Right ventricle myocardium superior (tissue), 1 donor: ENCODE measurements around the gene CALML5. TPM values are rescaled to one million over a fixed set of nuclear protein-coding genes. Genes with fewer than 3 reads are reported as not detected.

ENCODE experiments used
- ATAC-seq: fragments of 200-7000 bp; cut with Tn5 transposase; one replicate; pipeline ENCODE4 v1.9.1; 2020; ENCODE audit warnings: mild to moderate bottlenecking; ENCODE audit not compliant: poor library complexity
- DNase-seq: peaks from one replicate; pipeline ENCODE4 v3.0.0-alpha.2; 2020
- intact Hi-C: fragments of 100-400 bp; cut with DNase I; formaldehyde crosslinking; loops from one replicate; pipeline ENCODE4 v1.11.2; 2022
- total RNA-seq: library from RNA; stranded (reverse); fragmentation: NEBNext Ultra II Directional; extraction: Animal tissue kit (Norgen Biotek cat#: 25700); gene quantifications from one replicate; pipeline ENCODE4 v1.2.1, GENCODE V29; 2021
- donor health status: DM: no; HTN: yes; CAD: no; lungs with severe emphysema.

Gene CALML5
- total RNA-seq, 1 donor from 2014 or later = not detected

DNA sequence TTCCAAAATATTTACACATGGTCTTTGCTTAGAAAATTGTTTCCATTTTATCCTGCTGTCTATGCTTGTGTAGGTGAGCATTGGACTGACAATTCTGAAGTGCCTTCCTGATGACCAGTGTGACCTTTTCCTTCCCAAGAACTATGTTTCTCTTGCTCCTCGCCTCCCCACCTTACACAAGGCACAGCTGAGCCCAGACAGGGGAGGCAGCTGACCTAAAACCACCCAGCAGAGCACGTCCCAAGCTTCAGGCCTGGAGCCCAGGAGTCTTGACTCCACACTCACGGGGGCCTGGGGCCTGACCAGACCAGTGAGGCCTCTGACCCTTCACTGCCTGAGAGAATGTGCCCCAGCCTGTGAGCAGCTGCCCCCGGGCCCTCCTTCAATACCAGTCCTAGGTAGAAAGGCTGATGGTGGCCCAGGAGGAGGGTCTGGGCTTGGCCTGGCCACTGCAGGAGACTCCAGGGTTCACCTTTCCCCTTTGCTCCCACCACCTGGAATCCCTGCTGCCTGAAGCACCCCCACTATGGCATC, 7.0 kb downstream of the CALML5 start:
- DNase-seq (no peak), ATAC-seq (no peak)
- intact Hi-C loops = no loop called here

DNA sequence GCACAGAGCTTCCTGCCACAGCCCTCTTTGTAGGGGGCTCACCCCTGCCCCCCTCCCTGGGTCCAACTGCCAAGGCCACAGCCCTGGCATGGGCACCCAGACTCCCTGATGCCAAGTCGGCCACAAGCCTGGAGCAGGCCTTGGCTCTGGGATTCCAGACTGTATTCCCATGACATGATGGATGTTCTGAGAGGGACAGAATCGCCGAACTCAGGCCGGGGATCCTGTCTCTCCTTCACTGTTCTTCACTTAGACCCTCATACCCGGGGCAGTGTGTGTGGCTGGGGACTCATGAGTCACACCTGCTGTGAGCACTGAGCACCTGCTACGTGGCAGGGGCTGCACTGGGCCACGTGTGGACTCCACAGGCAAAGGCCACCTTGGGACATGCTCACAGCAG, 7.9 kb downstream of the CALML5 start:
- ATAC-seq (no peak), DNase-seq (no peak)
- intact Hi-C loops = no loop called here

DNA sequence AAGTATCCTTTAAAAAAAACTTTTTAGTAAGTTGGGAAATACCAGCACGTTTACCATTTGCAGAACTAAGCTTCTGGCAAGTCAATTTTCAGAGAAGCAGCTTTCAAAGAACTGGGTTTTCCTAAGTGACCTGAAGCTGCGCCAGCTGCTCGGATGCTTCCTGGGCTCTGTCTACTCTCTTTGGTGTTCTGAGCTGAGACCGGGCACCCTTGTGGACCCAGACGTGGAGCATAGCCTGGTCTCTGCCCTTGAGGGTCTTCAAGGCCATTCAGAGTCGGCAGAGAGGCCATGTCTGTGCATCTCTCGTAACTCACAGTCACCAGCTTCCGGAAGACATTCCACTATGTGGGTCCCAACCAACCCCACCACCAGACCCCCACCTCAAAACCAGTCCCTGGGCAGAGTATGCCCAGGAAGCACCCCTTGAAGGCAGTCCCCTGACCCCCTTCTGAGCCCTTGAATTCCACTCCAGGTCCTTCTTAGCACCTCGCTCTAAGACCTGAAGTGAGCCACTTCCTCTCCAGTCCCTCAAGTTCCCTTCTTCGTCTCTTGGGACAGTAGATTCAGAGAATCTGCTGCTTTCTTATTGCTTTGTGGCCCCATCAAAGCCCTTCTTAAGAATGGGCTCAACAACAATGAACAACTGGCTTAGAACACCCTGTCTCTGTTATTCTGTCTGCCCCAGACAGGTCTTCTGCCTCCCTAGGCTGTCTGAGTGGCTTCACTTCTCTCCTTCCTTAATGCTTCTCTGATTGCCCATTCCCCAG, 8.5 kb downstream of the CALML5 start:
- ATAC-seq (no peak), DNase-seq (no peak)
- intact Hi-C loops = no loop called here

DNA sequence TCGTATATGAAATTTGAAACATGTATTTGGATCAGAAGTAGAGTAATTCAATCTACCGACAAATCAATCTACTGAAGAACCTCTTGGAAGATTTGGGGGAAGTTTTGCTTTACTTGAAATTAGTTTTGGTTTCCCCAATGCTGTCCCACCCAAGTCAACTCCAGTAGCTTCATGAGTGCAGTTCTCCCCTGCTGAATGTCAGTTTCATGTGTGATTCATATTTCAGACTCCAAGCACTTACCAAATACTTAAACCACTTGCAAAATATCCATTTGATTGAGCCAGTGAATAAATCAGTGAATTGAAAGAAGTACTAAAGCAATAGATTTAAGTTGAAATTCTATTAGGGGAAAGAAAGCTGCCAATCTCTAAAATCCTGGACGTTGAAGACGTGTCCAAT, 9.3 kb downstream of the CALML5 start:
- intact Hi-C loops = no loop called here
- no peak for DNase-seq
- ATAC-seq = no peak

DNA sequence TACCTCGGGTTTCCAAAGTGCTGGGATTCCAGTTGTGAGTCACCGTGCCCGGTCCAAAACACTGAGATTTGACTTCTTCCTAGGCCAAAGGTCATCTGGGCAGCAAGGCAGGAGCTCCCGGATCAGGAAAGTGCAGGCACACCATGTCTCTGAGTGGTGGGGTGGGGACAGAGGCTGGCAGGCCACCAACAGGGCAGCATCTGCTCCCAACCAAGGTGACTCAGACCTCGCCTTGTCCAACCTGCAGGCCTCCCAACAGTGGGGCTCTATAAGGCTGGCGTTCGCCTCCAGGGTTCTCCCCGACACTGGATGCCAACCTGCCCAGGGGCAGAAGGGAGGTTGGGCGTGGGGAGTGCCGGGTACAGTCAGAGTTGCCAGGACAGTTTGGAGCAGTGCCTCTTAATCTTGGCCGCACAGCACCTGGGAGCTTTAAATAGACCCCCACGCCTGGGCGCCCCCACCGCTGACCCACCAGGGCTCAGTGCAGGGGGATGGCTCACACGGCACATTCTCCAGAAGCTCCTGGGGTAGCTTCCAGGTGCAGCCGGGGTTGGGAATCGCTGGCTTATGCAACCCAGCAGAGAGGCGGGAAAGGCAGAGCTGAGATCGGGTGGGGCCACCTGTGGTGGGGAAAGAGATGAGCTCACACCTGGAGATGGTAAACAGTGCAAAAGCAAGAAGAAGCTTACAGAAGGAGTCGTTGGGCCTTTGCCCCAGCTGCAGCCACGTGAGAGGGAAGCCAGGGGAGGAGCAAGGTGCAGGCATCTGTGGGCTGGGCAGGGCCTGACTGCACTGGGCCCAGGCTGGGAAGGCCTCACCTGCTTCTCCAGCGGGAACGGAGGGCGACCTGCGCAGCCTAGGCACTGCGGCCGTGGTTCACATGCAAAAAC, 10.9 kb downstream of the CALML5 start:
- DNase-seq (no peak), ATAC-seq (peak; percentile 45)
- intact Hi-C loops = no loop called here

DNA sequence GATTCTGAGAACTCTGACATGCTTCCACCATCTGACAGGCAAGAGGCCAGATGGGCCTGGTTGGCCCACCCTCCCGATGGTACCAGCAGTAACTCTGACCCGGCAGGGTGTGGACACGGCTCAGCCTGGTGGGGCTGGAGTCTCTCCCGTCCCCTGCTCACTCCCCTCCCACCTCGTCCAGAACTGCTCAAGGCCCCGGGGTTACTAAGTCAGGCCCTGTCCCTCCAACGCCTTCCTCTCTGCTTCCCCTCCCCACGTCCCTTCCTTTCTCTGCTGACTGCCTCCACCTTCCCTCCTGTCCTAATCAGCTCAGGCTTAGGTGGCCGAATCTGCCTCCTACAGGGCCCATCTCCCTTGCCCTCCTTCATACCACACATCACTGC, 12.5 kb downstream of the CALML5 start:
- ATAC-seq (no peak), DNase-seq (no peak)
- intact Hi-C loops = no loop called here

DNA sequence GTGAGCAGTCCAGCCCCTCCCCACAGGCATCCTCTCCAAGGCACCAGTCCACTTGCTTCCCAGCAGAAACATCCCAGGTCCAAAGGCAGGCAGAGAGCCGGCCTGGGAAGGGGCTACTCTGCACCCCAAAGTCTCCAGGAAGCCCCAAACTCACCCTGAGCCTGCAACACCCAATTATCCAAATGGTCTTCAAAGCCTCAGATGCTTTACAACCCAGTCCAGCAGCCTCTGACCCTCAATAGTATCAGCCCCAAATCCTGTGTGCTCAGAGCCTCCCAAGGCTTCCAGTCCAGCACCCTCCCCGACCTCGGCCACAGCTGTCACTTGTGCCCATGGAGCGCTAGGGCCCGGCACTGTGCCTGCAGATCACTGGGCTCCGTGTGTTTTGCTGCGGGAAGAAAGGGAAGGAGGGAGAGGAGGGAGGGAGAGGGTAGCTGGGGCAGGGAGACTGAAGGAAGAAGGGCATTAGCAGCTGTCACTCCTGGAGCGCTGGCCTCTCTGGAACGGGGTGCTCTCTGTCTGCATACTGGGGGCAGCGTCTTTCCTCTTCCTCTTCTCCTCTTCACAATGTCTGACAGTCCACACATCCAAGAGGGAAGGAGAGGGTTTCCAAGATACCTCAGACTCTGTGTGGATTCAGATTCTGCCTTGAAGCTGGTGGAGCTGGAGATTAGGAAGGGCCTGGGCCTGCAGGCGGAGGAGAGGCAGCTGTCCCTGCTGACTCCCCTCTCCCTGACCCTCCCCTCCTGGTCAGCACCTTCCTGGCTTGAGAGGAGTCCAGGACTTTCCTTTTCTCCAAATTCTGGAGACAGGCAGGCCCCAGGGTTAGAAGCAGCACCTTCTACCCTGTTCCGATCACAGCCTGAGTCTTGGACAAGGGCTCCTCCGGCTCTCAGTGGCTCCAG, 13.2 kb downstream of the CALML5 start:
- DNase-seq (no peak), ATAC-seq (no peak)
- intact Hi-C loops = no loop called here

DNA sequence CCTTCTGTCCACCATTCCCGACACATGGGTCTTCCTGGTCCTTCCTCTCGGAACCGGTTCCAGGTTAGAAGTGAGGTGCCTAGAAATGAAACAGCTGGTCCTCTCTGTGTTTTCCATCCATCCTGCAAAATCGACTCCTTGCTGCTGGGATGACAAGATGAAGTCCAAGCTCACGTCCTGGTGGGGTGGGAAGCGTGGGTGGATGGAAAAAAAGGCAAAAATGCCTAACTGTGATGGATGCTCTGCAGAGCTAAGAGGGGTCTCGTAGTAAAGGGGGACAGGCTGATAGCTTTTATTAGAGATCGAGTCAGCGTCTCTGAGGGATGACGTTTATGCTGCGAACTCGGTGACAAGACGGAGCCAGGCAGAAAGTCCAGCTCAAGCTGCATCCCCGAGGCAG, 14.1 kb downstream of the CALML5 start:
- no peak for DNase-seq
- no peak for ATAC-seq
- intact Hi-C loops = no loop called here

DNA sequence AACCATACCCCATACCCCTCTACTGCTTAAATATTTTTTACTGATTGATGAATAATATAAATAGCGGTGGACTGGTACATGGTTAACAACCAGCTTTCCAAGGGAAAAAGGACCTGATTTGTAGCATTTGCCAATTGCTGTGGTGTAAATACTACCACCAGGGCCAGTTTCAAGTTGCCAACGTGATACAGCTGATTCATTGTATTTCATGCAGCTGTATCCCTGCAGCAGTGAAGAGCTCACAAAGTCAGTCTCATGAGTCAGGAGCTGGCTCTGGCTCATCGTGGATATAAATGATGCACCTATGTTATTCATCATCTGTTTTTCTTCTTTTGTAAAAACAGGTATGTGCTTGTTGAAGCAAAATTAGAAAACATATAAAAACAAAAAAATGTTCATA, 15.2 kb downstream of the CALML5 start:
- intact Hi-C loops = no loop called here
- DNase-seq (no peak), ATAC-seq (no peak)

DNA sequence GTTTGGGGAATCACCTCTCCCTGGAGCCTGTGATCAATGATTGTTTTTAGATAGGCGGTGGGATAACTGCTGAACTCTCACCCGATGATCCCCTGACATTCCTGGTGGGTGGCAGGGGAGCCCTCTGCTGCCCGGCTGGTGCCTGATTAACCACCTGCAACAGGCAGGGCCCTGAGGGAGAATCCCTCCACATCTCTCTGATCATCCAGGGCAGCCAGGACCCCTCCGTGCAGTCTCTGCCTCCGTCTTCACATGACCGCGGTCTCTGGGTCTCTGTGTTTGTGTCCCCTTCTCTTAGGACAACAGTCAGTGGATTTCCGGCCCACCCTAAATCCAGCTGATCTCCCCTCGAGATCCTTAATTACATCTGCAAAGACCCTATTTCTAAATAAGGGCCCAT, 17.4 kb downstream of the CALML5 start:
- DNase-seq (no peak), ATAC-seq (no peak)
- intact Hi-C loops = no loop called here

DNA sequence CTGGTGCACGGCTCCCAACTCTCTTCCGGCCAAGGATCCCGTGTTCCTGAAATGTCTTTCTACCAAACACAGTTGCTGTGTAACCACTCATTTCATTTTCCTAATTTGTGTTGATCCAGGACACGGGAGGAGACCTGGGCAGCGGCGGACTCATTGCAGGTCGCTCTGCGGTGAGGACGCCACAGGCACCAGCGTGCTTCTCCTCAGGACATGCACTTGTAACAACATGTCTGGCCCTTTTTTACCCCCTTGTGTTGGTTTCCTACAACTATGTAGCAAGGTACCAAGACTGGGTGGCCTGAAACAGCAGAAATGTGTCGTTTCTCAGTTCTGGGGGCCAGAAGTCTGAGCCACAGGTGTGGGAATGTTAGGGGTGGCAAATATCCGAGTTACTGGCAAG, 18.2 kb downstream of the CALML5 start:
- DNase-seq (no peak), ATAC-seq (no peak)
- intact Hi-C loops = no loop called here

DNA sequence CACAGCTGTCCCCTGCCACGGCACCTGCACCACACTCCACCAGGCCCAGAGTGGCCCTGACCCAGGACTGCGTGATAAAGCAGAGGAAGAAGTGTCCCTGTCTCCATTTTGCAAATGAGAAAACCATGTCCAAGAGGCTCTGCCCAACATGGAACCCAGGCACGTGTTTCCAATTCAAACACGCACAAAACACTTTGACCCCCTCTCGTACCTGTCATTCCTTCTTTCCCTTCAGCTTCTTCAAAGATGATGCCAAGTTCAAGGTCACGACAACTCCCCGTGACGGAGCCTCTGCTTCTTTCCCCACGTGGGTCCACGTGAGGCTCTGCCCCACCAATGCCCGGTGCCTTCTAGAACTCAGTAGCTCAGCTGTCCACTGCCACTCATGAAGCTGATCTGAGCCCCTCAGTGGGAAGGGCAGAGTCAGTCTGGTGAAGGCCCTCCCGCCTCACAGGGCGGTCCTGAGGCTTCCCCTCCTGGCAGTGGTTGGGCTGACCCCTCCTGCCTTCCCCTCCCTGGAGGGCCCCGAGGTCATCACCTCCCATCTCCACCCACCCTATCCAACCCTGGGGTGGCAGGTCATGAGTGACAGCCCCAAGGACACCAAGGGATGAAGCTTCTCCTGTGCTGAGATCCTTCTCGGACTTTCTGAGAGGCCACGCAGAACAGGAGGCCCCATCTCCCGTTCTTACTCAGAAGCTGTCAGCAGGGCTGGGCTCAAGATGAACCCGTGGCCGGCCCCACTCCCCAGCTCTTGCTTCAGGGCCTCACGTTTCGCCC, 19.0 kb downstream of the CALML5 start:
- intact Hi-C loops = no loop called here
- ATAC-seq (no peak), DNase-seq (no peak)

DNA sequence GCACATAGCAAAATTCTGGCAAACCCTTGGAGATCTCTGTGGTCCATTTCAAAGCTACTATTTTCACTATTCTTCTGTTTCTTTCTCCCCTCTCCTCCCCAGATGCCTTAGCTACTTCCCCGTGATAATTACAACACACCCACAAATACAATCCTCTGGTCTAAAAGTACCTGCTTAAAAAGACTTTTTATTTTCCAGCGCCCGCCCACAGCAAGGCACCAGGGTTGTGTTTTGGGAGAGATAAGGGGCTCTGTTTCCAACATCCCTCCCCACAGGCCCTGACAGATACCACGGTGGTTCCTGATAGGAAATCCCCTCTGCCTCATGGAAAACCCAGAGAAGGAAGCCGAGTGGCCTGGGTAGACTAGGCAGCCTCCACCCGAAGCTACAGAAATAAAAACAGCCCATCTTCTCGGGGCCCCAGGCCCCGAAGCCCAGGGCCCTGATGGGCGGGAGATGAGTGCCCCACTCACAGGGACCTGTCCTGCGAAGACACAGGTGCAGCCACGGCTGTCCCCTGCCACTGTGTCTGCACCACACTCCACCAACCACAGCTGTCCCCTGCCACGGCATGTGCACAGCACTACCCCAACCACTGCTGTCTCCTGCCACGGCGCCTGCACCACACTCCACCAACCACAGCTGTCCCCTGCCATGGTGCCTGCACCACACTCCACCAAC, 19.7 kb downstream of the CALML5 start:
- ATAC-seq (no peak), DNase-seq (no peak)
- intact Hi-C loops = no loop called here

DNA sequence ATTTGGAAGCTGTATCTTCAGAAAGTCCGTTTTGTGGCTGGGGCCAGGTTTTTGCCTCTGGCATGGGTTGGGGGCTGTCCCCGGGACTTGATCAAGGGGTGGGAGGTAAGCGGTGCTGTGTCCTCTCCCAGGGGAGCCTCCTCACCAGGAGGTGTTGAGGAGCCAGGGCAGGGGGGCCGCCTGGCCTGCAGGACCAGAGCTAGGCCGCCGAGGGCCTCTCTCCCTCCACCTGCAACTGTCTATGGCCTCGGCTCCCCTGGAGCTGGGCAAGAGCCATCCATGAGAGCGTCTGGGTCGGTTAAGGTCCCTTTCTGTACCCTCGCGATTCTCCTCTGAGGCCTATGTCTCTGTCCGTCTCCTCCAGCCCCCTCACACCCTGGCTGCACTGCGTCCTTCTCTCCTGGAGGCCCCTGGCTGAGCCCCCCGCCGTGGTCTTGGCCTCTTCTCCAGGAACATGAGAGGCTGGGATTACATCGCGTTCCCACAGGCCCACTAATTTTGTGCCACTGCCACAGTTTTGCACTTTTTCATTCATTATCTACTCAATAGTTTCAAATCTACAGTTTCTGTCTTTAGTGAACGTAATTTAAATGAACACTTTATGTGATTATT, 20.6 kb downstream of the CALML5 start:
- intact Hi-C loops = no loop called here
- no peak for ATAC-seq
- no peak for DNase-seq

DNA sequence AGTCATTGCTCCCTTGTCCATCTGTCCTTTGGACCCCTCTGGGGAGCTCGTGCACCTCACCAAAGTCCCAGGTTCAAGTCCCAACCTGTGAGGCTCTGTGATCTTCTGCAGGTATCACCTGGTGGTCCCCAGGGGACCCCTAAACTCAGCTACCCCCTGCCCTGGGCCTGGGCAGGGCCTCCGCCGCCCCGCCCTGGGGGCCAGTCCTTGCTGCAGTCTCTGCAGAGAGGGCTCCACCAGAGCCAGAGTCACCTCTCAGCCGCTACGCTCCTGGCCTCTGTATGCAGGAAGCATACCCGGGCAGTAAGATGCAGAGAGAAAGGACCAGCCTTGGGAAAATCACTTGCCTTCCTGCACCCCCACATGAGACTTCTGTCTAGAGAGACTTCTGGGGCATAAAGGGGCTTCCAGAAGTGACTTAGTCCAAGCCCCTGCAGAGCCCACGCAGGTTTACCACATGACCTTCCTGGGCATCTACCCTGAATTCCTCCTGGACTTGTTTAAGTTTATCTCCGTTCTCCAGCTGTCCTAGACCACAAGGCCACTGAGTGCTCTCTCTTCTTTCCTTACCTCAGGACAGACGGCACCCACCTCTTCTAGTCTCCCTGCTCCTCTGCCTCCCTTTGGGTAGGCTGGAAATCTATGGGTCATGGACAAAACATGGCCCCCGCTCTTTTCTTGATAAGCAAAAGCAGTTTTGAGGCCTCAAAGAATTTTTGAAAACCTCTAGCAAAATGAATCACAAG, 21.2 kb downstream of the CALML5 start:
- ATAC-seq = no peak
- DNase-seq = no peak
- intact Hi-C loops = no loop called here

DNA sequence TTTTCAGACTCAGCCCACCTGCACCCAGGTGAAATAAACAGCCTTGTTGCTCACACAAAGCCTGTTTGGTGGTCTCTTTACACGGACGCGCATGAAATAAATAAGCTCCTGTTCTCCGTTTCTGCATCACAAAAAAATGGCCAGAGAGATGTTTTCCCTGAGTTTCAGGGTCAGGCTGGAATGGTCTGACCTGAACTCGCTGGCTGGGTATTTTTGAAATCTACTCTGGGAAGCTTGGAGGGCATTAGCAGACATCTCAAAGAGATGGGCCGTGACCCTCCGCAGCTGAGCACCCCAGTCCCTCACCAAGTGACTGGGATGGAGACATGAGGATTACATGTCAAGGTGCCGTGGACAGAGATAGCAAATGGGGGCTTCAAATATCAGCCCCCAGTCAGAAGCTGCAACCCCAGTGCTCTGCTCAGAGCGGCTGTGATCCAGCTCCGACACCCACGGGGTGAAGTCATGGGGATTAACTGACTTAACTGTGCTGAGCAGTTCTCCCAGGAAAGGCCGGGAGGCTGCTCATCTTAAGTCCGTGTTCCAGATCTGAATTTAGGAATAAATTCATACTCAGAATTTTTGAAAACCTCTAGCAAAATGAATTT, 22.3 kb downstream of the CALML5 start:
- DNase-seq = no peak
- intact Hi-C loops = no loop called here
- ATAC-seq = no peak
